GM12878 (cell line): ENCODE measurements around the gene CXCL8. TPM values are rescaled to one million over a fixed set of nuclear protein-coding genes. Genes with fewer than 3 reads are reported as not detected.

Source experiments
- ATAC-seq: fragments of 200-7000 bp; cut with Tn5 transposase; 3 replicates; pipeline ENCODE4 v1.9.1; 2020; ENCODE audit warnings: mild to moderate bottlenecking, moderate library complexity
- BruUV-seq: library from RNA; stranded (reverse); fragments of 400-500 nt; replicated peaks from 2 replicates; lab custom pipeline; 2021; lab: Mats Ljungman, UMichigan
- CTCF ChIA-PET: fragments of 300-600 bp; sonication (Branson Sonifier 250); formaldehyde crosslinking; extraction: SDS; loops from one replicate; lab custom pipeline; 2021; ENCODE audit warnings: inconsistent platforms; lab: Yijun Ruan, JAX
- POLR2A ChIA-PET: fragments of 350-600 bp; formaldehyde crosslinking; extraction: SDS; loops from one replicate; lab custom pipeline; 2021; ENCODE audit warnings: inconsistent platforms; lab: Charles Lee
- RAD21 ChIA-PET: fragments of 300-600 bp; sonication (Branson Sonifier 250); formaldehyde crosslinking; loops from one replicate; lab custom pipeline; 2023; ENCODE audit warnings: antibody characterized with exemption; ENCODE audit not compliant: unreplicated experiment; lab: Charles Lee
- SMC1A ChIA-PET: fragments of 300-600 bp; sonication (Branson Sonifier 250); formaldehyde crosslinking; loops from one replicate; lab custom pipeline; 2023; ENCODE audit not compliant: unreplicated experiment, uncharacterized antibody; lab: Charles Lee
- DNase-seq: peaks from one replicate; pipeline ENCODE4 v3.0.0-alpha.2; 2011; ENCODE audit warnings: low read depth, low spot score
- FAIRE-seq: peaks from 3 replicates; lab custom pipeline; 2011; peaks lifted over from hg19 to GRCh38; lab: Jason Lieb, UNC
- H2AFZ ChIP-seq: 2 replicates; pipeline ENCODE4 v1.6.0; 2011; ENCODE audit warnings: low read depth, low read length, control low read depth; ENCODE audit not compliant: control insufficient read depth
- H3K27ac ChIP-seq: 2 replicates; pipeline ENCODE4 v1.5.1; 2011; ENCODE audit warnings: control low read depth; ENCODE audit not compliant: control insufficient read depth, insufficient read depth
- H3K27me3 ChIP-seq, 2 experiments: replicated peaks in 1 of 2; 2 replicates each; pipeline versions ENCODE4 v1.6.0 to v1.6.1; 2011; ENCODE audit warnings: low read length in 1 of 2; ENCODE audit not compliant: control insufficient read depth in 2 of 2, insufficient read depth in 2 of 2
- H3K36me3 ChIP-seq, 2 experiments: 2 replicates each; pipeline ENCODE4 v1.5.1; 2011; ENCODE audit warnings: low read length in 1 of 2; ENCODE audit not compliant: control insufficient read depth in 2 of 2, insufficient read depth in 2 of 2
- H3K4me1 ChIP-seq: 2 replicates; pipeline ENCODE4 v1.6.1; 2011; ENCODE audit warnings: mild to moderate bottlenecking, low read length, moderate library complexity, mixed read lengths; ENCODE audit not compliant: control insufficient read depth, insufficient read depth
- H3K4me2 ChIP-seq: 2 replicates; pipeline ENCODE4 v1.6.0; 2011; ENCODE audit warnings: control low read depth; ENCODE audit not compliant: control insufficient read depth, insufficient read depth
- H3K4me3 ChIP-seq: fragments of 200-600 bp; sonication (generic); 2 replicates; pipeline ENCODE4 v1.5.1; 2016
- H3K79me2 ChIP-seq: 2 replicates; pipeline ENCODE4 v1.6.0; 2011; ENCODE audit warnings: low read length; ENCODE audit not compliant: control insufficient read depth, insufficient read depth
- H3K9ac ChIP-seq: 2 replicates; pipeline ENCODE4 v1.8.0; 2011; ENCODE audit warnings: low read length, control low read depth, mixed read lengths; ENCODE audit not compliant: control insufficient read depth, insufficient read depth
- H3K9me3 ChIP-seq: replicated peaks from 3 replicates; pipeline ENCODE4 v1.5.1; 2011; ENCODE audit warnings: mild to moderate bottlenecking, low read length; ENCODE audit not compliant: control insufficient read depth, insufficient read depth
- H4K20me1 ChIP-seq: 2 replicates; pipeline ENCODE4 v1.6.0; 2011; ENCODE audit not compliant: control insufficient read depth, insufficient read depth
- BCLAF1 ChIP-seq: fragments of 450-650 bp; IDR thresholded peaks from 2 replicates; pipeline ENCODE4 v1.6.1; 2017; ENCODE audit warnings: antibody characterized with exemption, mild to moderate bottlenecking, moderate library complexity
- CHD4 ChIP-seq: fragments of 200-600 bp; sonication (generic); IDR thresholded peaks from 2 replicates; pipeline ENCODE4 v1.6.1; 2016; ENCODE audit warnings: mild to moderate bottlenecking
- JUND ChIP-seq: IDR thresholded peaks from 2 replicates; pipeline ENCODE4 v1.6.1; 2012; ENCODE audit warnings: low read depth, mild to moderate bottlenecking, low read length, improper control_type of control experiment, moderate library complexity
- POU2F2 ChIP-seq: IDR thresholded peaks from 3 replicates; pipeline ENCODE4 v1.6.1; 2011; ENCODE audit warnings: low read depth, mild to moderate bottlenecking, low read length, borderline replicate concordance
- WGBS: methylation state at CpG from one replicate; pipeline ENCODE4 v1.1.6; 2016; ENCODE audit warnings: low lambda C conversion rate; ENCODE audit not compliant: insufficient replicate concordance, insufficient coverage; ENCODE audit errors: missing lambda C conversion rate; 5-methylcytosine and 5-hydroxymethylcytosine counted together
- in situ Hi-C: fragments of 300-500 bp; cut with MboI; formaldehyde crosslinking; loops from 9 replicates; pipeline ENCODE4 v1.14.3; 2018; ENCODE audit warnings: mixed read lengths
- intact Hi-C: fragments of 100-400 bp; cut with micrococcal nuclease; formaldehyde crosslinking; loops from one replicate; pipeline ENCODE4 v1.14.2; 2022; ENCODE audit not compliant: unreplicated experiment
- polyA plus RNA-seq, 11 experiments: library from polyadenylated mRNA; depleted of rRNA in 4 of 11; unstranded in 6 of 11; stranded (reverse) in 5 of 11; fragments of >200 nt; fragmentation: Nextera tagmentation in 4 of 11; fragmentation: Illumina TruSeq in 1 of 11; extraction: Ambion mirVana in 4 of 11; extraction: Trizol in 1 of 11; gene quantifications; 1 replicate in 1 of 11; 2 replicates in 10 of 11; pipeline versions ENCODE4 v1.2.1 to v1.2.3, GENCODE V29; 2011 to 2016; ENCODE audit warnings: inconsistent platforms in 2 of 11, missing spikeins in 2 of 11, low read depth in 1 of 11
- total RNA-seq, 4 experiments: library from RNA; depleted of rRNA in 3 of 4; stranded (reverse); fragments of >200 nt in 3 of 4; fragmentation: Illumina TruSeq in 1 of 4; extraction: Trizol in 1 of 4; gene quantifications; 2 replicates each; pipeline versions ENCODE4 v1.2.1 to v1.2.3, GENCODE V29; 2013 to 2021

Gene CXCL8
- total and polyA plus RNA-seq, 10 of the 15 experiments (the other 5 are each of a cell fraction or from before 2014, with no cell fraction given): 0.09 to 0.36 (median 0.19) TPM; not detected in 1

- no peak for TF ChIP-seq CHD4
Observed at GRCh38 chr4:73765296-73765695, 24.9 kb downstream of the CXCL8 start (continued).

- ChIA-PET SMC1A (interaction anchor here (1.6 kb wide), 2 partner anchors 14 to 95 kb away, joined by 3 read pairs; no protein-coding TSS in a partner anchor), CTCF (no interaction called here)
Observed at GRCh38 chr4:73770917-73771316, 30.5 kb downstream of the CXCL8 start.

More at GRCh38 chr4:73770917-73771316, 30.5 kb downstream of the CXCL8 start:
- in situ Hi-C loops: no loop called here
- Histone ChIP-seq H3K4me1 (no peaks in the 10 kb centered on the region), H2AFZ (no peak overlapping the region), H3K4me2 (no peak overlapping the region), H3K79me2 (no peaks in the 10 kb centered on the region), H3K9ac (no peak overlapping the region), H3K9me3 (no peaks in the 10 kb centered on the region; the same call in 2 of the 3 replicates), H3K27ac (no peak overlapping the region), H3K27me3 (no peaks in the 10 kb centered on the region), H4K20me1 (no peaks in the 10 kb centered on the region), H3K4me3 (no peak overlapping the region), H3K36me3 (no peaks in the 10 kb centered on the region)
- ChIA-PET RAD21 (no interaction called here), POLR2A (no interaction called here)
- intact Hi-C loops: no loop called here
- DNase-seq: no peak
- 5% methylated on average over 2 of the region's 2 CpGs for WGBS
- ATAC-seq: no peak
- no TSS peak for BruUV-seq
- TF ChIP-seq JUND (no peak), POU2F2 (no peak), BCLAF1 (no peak)
- no peak for FAIRE-seq
